LHCN-M2 (cell line): ENCODE data around the gene CSNK1A1. TPM values are rescaled to one million over a fixed set of nuclear protein-coding genes. Genes with fewer than 3 reads are reported as not detected.
"Not testable (repeated sequence)": the region's sequence is repeated elsewhere in the genome, so short reads cannot be mapped to it uniquely, and the experiment has no call there.

ENCODE experiments used
- DNase-seq: peaks from one replicate; pipeline ENCODE4 v3.0.0-alpha.2; 2012; ENCODE audit warnings: low read depth
- polyA plus RNA-seq: library from polyadenylated mRNA; unstranded; fragments of >200 nt; gene quantifications from one replicate; pipeline ENCODE4 v1.2.1, GENCODE V29; 2012; ENCODE audit warnings: missing spikeins
- total RNA-seq: library from RNA; depleted of rRNA; stranded (reverse); fragments of >200 nt; gene quantifications from 2 replicates; pipeline ENCODE4 v1.2.3, GENCODE V29; 2014; rRNA removed

The CSNK1A1 gene
- total RNA-seq = 249 and 268 TPM in 2 replicates
- polyA plus RNA-seq = 104 TPM

DNA sequence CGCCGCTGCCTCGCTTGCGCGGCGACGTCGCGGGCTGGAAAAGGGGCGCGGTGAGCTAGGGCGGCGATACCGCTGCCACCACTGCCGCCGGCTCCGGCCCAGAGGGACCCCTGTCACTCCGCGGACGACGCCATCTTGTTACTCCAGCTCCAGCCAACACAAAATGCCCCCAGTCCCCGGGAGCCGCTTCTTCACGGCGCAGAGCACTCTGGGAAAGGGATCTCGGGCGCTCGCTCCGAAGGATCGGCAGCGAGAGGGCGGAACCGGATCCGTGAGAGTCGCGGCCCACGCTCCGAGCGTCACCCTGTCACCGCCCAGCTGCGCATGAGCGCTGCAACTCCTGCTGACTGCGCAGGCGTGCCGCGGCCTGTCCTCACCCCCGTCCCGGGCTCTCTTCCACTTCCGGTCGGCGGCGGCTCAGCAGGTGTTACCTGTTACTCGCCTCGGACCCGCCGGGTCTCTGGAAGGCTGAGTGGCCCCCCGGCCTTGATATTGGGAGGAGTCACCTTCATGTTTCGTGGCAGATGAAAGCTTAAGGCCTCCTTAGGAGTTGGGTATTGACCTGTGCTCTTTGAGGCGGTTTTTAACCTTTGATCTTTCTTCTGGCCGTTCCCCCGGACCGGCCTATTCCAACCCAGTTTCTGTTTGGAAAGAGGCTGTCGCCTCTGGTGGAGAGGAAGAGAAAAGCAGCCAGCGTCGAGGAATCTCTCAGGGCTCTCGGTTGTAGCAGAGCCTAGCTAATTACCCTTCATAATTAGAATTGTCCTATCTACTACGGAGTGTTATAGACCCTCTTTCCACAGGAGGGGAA is at the start of gene CSNK1A1:
TSS of gene CSNK1A1 (minus strand) at position 213 of the 811 bp plus-strand sequence. CDS start 475 bp downstream, outside the sequence.
- peak; percentile 97 for DNase-seq

DNA sequence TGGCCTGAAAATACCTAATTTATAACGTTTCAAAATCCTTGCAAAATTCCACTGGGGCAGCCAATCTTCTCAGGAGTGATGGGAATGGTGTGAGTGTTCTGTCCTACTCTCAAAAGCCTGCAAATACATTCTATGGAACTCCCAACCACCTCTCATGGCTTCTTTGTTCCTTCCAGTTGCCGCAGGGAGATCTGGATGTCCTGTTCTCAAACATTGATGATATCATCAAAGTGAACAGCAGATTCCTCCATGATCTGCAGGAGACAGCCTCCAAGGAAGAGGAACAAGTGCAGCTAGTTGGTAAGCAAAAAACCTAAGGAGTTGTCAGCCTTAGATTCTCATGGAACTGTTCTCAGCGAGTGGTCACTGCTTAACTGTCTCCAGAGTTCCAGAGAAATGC is 49.7 kb upstream of the CSNK1A1 start:
- no peak for DNase-seq

GRCh38 chr5:149599375-149599774 is 48.1 kb upstream of the CSNK1A1 start:
- no peak for DNase-seq

- DNase-seq = no peak
Observed at GRCh38 chr5:149598966-149599365, 47.7 kb upstream of the CSNK1A1 start.

DNA sequence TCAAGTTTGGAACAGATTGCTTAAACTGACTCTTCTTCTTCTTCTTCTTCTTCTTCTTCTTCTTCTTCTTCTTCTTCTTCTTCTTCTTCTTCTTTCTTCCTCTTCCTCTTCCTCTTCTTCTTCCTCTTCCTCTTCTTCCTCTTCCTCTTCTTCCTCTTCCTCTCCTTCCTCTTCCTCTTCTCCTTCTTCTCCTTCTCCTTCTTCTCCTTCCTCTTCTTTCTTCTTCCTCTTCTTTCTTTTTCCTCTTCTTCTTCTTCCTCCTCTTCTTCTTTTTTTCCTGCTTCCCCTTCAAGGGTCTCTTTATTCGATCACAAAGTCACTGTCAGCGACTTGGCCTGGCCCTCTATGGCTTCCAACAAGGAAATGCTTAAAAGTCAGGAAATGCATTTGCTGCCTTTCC is 47.0 kb upstream of the CSNK1A1 start:
- DNase-seq = not testable (repeated sequence)

DNA sequence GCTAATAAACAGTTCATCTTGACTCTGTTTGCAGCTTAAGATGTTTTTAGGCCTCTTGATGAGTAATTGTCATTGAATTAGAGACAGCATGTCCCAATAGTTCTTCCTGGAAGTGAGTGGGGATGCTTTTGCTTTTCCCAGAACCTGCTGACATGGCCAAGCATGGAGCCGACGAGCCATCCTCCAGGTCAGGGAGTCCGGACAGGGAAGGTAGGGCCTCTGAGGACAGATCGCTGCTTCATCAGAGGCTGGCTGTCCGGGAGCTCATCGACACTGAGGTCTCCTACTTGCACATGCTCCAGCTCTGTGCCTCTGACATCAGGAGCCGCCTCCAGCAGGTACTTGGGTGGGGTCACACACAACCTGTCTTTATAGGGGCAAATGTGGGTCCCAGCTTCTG is 46.4 kb upstream of the CSNK1A1 start:
- no peak for DNase-seq

DNA sequence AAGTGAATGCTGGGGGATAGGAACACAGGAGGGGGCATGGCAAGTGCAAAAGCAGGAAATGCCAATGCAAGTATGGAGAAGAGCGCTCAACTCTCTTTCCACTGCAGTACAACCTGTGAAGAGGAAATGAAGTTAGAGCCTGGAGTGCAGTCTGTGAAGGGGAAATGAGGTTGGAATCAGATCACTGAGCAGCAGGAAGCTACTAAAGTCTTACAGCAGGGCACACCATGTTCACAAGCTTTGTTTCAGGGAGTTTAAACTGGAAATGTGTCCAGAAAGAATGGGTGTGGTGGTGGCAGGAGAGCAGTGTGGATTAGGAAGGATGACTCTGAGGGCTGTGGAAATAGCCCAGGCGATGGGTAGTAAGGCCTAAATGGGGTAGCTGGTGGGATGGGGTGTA is 45.5 kb upstream of the CSNK1A1 start:
- no peak for DNase-seq

DNA sequence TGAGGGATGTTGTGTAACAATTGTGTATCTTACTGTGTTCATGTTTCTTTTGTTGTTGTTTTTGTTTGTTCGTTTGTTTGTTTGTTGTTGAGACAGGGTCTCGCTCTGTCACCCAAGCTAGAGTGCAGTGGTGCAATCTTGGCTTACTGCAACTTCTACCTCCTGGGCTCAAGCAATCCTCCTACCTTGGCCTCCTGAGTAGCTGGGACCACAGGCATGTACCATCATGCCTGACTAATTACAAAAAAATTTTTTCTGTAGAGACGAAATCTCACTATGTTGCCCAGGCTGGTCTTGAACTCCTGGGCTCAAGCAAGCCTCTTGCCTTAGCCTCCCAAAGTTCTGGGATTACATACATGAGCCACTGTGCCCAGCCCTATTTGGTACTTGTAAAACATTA is 43.9 kb upstream of the CSNK1A1 start:
- DNase-seq = not testable (repeated sequence)

- DNase-seq = no peak
Observed at GRCh38 chr5:149594206-149594895, 43.1 kb upstream of the CSNK1A1 start.

DNA sequence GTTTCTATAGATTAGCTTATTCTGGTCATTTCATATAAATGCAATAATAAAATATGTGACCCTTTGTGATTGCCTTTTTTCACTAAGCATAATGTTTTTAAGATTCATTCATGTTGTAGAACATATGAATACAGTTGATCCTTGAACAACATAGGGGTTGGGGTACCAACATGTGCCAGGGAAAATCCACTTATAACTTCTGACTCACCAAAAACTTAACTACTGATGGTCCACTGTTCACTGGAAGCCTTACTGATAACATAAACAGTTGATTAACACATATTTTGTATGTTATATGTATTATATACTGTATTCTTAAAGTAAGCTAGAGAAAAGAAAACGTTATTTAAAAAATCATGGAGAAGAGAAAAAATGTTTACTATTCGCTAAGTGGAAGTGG is 42.1 kb upstream of the CSNK1A1 start:
- no peak for DNase-seq

DNA sequence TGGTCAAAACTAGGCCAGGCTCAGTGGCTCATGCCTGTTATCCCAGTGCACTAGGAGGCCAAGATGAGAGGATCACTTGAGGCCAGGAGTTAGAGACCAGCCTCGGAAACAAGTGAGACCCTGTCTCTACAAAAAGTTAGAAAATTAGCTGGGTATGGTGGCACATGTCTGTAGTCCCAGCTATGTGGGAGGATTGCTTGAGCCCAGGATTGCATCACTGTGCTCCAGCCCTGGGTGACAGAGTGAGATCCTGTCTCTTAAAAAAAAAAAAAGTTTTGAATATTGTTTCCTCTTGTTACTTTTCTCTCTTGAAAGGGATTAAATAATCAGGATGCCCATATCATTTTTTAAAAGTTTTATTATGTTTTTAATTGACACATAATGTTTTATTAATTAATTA is 37.7 kb upstream of the CSNK1A1 start:
- DNase-seq = no peak

GRCh38 chr5:149586708-149587318 is 35.6 kb upstream of the CSNK1A1 start:
- DNase-seq = no peak

GRCh38 chr5:149585910-149586309 is 34.7 kb upstream of the CSNK1A1 start:
- DNase-seq = no peak

DNA sequence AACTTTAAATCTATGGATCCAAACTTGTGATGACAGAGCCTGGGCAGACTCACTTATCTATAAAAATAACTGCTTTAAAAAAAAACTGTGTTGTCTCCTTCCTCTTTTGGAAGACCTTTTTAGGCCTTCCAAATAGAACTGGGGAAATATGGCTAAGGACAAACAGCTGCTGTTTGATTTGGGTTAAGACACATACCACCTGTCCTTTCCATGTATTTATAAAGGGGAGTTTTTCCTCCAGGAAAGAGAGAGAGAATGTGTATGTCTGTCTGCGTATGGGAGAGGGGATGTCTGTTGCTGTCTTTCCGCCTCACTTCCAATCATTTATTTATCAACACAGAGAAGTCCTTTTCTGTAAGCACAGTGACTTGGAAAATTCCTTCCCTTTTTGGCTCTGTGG is 32.9 kb upstream of the CSNK1A1 start:
- DNase-seq = no peak

DNA sequence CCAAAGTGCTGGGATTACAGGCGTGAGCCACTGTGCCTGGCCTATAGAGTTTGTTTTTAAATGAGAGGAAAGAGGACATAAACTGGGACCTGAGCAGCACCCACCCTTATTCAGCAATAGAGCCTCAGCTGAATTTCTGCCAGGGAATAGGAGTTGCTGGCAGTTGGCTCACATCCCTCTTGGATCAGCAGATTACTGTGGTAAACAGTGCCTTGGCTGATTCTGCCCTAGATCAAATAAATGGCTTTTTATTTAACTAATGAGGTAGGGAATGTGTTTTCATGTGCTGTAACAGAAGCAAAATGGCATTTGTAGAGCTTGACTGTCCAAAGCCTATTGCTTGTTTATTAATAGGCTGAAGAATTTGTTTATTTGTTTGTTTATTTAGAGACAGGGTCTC is 32.2 kb upstream of the CSNK1A1 start:
- no peak for DNase-seq

DNA sequence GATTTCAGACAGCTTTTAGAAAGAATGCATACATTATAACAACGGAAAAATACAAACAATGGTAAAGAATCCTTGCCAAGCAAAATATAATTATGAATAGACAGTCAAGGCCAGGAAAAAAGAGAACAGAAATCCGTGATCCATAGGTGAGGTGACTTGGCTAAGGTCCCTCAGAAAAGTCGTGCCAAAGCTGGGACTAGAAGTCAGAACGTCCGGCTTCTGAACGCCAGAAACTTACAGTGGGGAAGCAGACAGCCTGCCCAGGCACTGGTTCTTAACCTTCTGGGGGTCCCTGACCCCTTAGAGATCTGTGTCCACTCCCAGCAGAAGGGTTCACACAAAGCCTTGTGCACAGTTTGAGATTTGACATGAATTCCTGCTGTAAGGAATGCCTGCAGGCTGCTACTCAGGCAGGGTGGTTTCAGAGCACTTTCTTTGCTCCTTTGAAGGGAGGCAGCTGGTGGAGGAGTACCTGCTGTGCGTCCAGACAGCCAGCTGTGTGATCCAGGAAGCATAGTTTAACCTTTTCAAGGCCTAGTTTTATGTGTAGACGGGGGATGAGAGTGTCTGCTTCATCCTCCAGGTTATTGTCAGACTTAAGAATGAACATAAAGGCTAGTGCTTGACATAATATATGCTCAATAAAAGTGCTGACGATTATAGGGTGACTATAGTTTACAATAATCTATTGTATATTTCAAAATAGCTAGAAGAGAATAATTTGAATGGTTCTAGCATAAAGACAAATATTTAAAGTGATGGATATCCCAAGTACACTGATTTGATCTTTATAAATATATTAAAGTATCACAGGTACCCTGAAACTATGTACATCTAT is 30.9 kb upstream of the CSNK1A1 start:
- no peak for DNase-seq

- peak; percentile 14 for DNase-seq
Observed at GRCh38 chr5:149581192-149581861, 30.1 kb upstream of the CSNK1A1 start, which contains the start of gene ARHGEF37. TSS of gene ARHGEF37 (plus strand) at chr5:149581498. CDS start at chr5:149597770, 16,272 bp downstream.

- DNase-seq = no peak
Observed at GRCh38 chr5:149580808-149581191, 29.6 kb upstream of the CSNK1A1 start.

GRCh38 chr5:149578896-149579295 is 27.7 kb upstream of the CSNK1A1 start:
- no peak for DNase-seq

DNA sequence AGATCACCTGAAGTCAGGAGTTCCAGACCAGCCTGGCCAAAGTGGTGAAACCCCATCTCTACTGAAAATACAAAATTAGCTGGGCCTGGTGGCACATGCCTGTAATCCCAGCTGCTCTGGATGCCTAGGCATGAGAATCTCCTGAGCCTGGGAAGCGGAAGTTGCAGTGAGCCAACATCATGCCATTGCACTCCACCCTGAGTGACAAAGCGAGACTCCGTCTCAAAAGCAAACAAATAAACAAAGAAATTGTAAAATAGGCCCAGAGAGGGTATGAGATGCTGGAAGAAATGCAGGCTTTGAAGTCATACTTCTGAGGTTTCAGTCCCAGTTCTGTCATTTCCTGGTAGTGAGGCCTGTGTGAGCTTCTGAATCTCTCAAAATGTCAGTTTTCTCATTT is 24.8 kb upstream of the CSNK1A1 start:
- no peak for DNase-seq

DNA sequence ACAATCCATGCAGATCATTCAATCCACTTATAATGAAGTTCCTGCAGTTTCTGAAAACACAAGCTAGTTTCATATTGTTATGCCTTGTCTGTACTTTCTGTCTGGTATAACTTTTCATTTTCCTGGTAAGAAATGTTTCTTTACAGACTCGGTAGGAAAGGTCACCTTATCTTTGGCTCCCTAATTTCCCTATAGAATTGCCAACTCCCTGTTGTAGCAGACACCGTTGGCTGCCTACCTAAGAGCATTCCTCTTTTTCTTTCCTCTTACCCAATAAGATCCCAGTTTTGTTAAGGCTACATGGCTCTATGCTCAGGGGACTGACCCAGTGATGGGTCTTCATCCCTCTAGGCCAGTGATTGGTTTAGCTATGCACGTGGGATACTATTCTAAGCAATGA is 23.9 kb upstream of the CSNK1A1 start:
- DNase-seq = no peak
